Measurements from ENCODE around the gene HMG20A. TPM values are rescaled to one million over a fixed set of nuclear protein-coding genes. Genes with fewer than 3 reads are reported as not detected.

HMG20A gene
- total RNA-seq, 1 experiment from 2014 or later = 60.2 TPM

DNA sequence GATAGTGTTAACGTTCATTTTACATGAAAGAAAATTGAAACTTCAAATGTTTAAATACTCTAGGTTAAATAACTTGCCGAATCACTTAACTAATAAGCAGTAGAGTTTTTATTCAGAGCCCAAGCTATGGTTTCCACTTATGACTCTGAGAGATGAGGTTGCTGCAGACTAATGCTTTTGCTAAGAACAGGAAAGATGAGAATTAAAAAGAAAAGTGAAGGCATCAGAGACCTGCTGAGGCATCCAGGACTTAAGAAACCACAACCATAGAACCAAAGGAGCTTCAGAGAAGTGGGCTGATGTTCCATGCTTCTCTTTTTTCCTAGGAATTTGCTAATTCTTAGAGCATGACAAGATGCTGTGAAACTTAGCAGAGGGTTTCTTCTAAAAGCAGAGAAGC lies 9.5 kb downstream of the HMG20A start:
- Histone ChIP-seq H3K14ac (ENCODE audit: insufficient read depth, low read length) (no peak overlapping the region), H3K56ac (ENCODE audit: insufficient read length, low read depth, low read length) (no peak overlapping the region), H2AFZ (ENCODE audit: low read length) (no peak overlapping the region), H3K23ac (ENCODE audit: insufficient read length, low read depth, low read length) (no peak overlapping the region), H3T11ph (ENCODE audit: low read length) (no peak overlapping the region), H3K79me1 (ENCODE audit: insufficient read depth, low read depth, low read length, poor library complexity, severe bottlenecking) (peaks cover 5% of the 10 kb centered on the region), H3K79me2 (ENCODE audit: insufficient read depth, low read length) (peaks cover 3% of the 10 kb centered on the region; the same call in 1 of the 2 replicates), H3K23me2 (ENCODE audit: insufficient read length, low read depth, low read length, poor library complexity, severe bottlenecking) (no peaks in the 10 kb centered on the region), H3K9me3 (ENCODE audit: control insufficient read depth, low read depth, low read length) (no peaks in the 10 kb centered on the region), H4K5ac (ENCODE audit: insufficient read length, low read depth, low read length) (no peak overlapping the region), H2BK12ac (ENCODE audit: insufficient read length, low read depth, low read length) (no peak overlapping the region), H3K9ac (ENCODE audit: extremely low read depth, insufficient read length, low read length) (no peak overlapping the region), H3K18ac (ENCODE audit: insufficient read length, low read depth, low read length) (no peak overlapping the region), H2AK5ac (ENCODE audit: insufficient read length, low read length) (no peak overlapping the region), H4K8ac (replicated peaks; ENCODE audit: insufficient read length, low read depth, low read length) (no peak overlapping the region), H3K4me1 (ENCODE audit: insufficient read depth, low read length) (no peaks in the 10 kb centered on the region), H2BK5ac (ENCODE audit: insufficient read length, low read length) (no peak overlapping the region), H3K4me2 (ENCODE audit: insufficient read depth, insufficient read length, low read length) (no peak overlapping the region), H3K27ac (ENCODE audit: insufficient read length, low read depth, low read length) (no peak overlapping the region), H2BK120ac (ENCODE audit: low read depth, low read length, poor library complexity, severe bottlenecking) (no peak overlapping the region), H3K4ac (ENCODE audit: low read depth, low read length) (no peak overlapping the region), H2BK20ac (ENCODE audit: low read depth, low read length, poor library complexity, severe bottlenecking) (no peak overlapping the region), H3K27me3 (ENCODE audit: insufficient read depth, low read length) (no peaks in the 10 kb centered on the region), H2BK15ac (ENCODE audit: low read depth, low read length) (no peak overlapping the region), H4K20me1 (ENCODE audit: control insufficient read depth, insufficient read depth, insufficient read length) (no peaks in the 10 kb centered on the region), H4K91ac (ENCODE audit: insufficient read length, low read depth, low read length) (no peak overlapping the region)
- no peaks in the 10 kb centered on the region for H3K9me3 Mint-ChIP-seq
- no peaks in the 10 kb centered on the region for H3K27me3 Mint-ChIP-seq (ENCODE audit: low read depth)
- H3K4me1 Mint-ChIP-seq = peaks cover 0 to 2% of the 10 kb centered on the region in 2 experiments; a peak in 1 of 4 replicates
- no peak overlapping the region for H3K27ac Mint-ChIP-seq
- no peak for DNase-seq
- H3K36me3 Mint-ChIP-seq (ENCODE audit: insufficient read depth in 1 of 3, low read depth in 3 of 3) = no peaks in the 10 kb centered on the region; a peak in 1 of 7 replicates
- H3K4me3 Mint-ChIP-seq = no peak overlapping the region
- TF ChIP-seq, protein P1, sequence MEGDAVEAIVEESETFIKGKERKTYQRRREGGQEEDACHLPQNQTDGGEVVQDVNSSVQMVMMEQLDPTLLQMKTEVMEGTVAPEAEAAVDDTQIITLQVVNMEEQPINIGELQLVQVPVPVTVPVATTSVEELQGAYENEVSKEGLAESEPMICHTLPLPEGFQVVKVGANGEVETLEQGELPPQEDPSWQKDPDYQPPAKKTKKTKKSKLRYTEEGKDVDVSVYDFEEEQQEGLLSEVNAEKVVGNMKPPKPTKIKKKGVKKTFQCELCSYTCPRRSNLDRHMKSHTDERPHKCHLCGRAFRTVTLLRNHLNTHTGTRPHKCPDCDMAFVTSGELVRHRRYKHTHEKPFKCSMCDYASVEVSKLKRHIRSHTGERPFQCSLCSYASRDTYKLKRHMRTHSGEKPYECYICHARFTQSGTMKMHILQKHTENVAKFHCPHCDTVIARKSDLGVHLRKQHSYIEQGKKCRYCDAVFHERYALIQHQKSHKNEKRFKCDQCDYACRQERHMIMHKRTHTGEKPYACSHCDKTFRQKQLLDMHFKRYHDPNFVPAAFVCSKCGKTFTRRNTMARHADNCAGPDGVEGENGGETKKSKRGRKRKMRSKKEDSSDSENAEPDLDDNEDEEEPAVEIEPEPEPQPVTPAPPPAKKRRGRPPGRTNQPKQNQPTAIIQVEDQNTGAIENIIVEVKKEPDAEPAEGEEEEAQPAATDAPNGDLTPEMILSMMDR (conservative IDR thresholded peaks at IDR 0.05) = no peak
- no CpG with 5 or more reads among the region's 2 CpGs for WGBS (ENCODE audit: extremely low coverage, insufficient read length, low lambda C conversion rate)

Measured in H9 (cell line).